Erythroblast (primary cell): Measurements from ENCODE around the gene CNDP1.

Experiments
- GATA1 ChIP-seq: IDR thresholded peaks from 2 replicates; pipeline ENCODE4 v1.6.1; 2011; ENCODE audit warnings: low read depth, mild to moderate bottlenecking, control low read depth, low read length, moderate library complexity
- POLR2A ChIP-seq: IDR thresholded peaks from 2 replicates; pipeline ENCODE4 v1.6.1; 2011; ENCODE audit warnings: mild to moderate bottlenecking, low read length

DNA sequence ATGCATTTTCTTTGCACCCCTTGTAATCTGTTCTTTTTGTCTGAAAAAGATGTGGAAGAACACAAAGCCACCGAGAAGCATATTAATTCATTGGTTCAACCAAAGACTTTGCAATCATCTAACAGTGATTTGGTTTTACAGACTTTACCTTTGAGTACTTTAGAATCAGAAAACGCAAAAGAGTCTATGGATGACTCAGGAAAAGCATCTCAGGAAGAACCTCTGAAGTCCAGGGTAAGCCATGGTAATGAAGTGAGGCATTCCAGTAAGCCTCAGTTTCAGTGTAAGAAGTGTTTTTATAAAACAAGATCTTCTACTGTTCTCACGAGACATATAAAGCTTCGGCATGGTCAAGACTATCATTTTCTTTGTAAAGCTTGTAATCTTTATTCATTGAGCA is 98.6 kb downstream of the CNDP1 start:
- no peak for TF ChIP-seq POLR2A
- no peak for TF ChIP-seq GATA1
